K562 (cell line): ENCODE measurements around the gene ANKRD60. TPM values are rescaled to one million over a fixed set of nuclear protein-coding genes. Genes with fewer than 3 reads are reported as not detected.
A peak's percentile ranks its signal among the peaks of the same experiment; 100 is the strongest.

Experiments used
- BHLHE40 ChIP-seq: IDR thresholded peaks from 2 replicates; pipeline ENCODE4 v1.6.1; 2011; ENCODE audit warnings: low read length, improper control_type of control experiment
- CBX8 ChIP-seq: fragments of 200-600 bp; sonication (generic); IDR thresholded peaks from 2 replicates; pipeline ENCODE4 v1.6.1; 2012; ENCODE audit warnings: borderline replicate concordance, mixed run types, low read depth, mild to moderate bottlenecking, moderate library complexity, mixed read lengths, low read length, control low read depth, inconsistent platforms; ENCODE audit not compliant: poor library complexity, severe bottlenecking; ENCODE audit errors: extremely low read depth
- CHD7 ChIP-seq: fragments of 200-600 bp; sonication (generic); IDR thresholded peaks from one replicate; pipeline ENCODE4 v1.6.1; 2012; ENCODE audit warnings: mild to moderate bottlenecking, low read depth, low read length, inconsistent platforms
- CREB1 ChIP-seq, 2 experiments: sonication (generic) in 1 of 2; formaldehyde crosslinking in 1 of 2; IDR thresholded peaks; 2 replicates each; pipeline versions ENCODE4 v1.6.1 to v1.8.0; 2012 to 2022; ENCODE audit warnings: inconsistent platforms in 1 of 2, mild to moderate bottlenecking in 1 of 2, missing genetic modification reagents in 1 of 2, moderate library complexity in 1 of 2
- ETV5 ChIP-seq: sonication (generic); formaldehyde crosslinking; IDR thresholded peaks from 2 replicates; pipeline ENCODE4 v1.4.0; 2020; ENCODE audit warnings: low read depth, mild to moderate bottlenecking, missing genetic modification reagents
- NCOA2 ChIP-seq, 2 experiments: fragments of 450-650 bp; IDR thresholded peaks; 2 replicates each; pipeline ENCODE4 v1.6.1; 2018; ENCODE audit warnings: mild to moderate bottlenecking in 2 of 2, moderate library complexity in 1 of 2; ENCODE audit not compliant: partially characterized antibody in 2 of 2
- NR4A1 ChIP-seq, 2 experiments: fragments of 250-450 bp in 1 of 2; fragments of 450-650 bp in 1 of 2; sonication (Bioruptor Pico) in 1 of 2; IDR thresholded peaks; 2 replicates each; pipeline versions ENCODE4 v1.4.0 to v1.6.1; 2016 to 2020; ENCODE audit warnings: mild to moderate bottlenecking in 2 of 2, missing compliant biosample characterization in 1 of 2, missing genetic modification characterization in 1 of 2, moderate library complexity in 1 of 2
- SMC3 ChIP-seq: conservative IDR thresholded peaks from 2 replicates; pipeline ENCODE4 v1.6.1; 2011; ENCODE audit warnings: low read depth, low read length, improper control_type of control experiment; ENCODE audit not compliant: insufficient read depth
- TSHZ1 ChIP-seq: fragments of 250-450 bp; sonication (Bioruptor Pico); IDR thresholded peaks from 2 replicates; pipeline ENCODE4 v1.4.0; 2020; ENCODE audit warnings: mild to moderate bottlenecking, moderate library complexity
- XRCC4 ChIP-seq: IDR thresholded peaks from one replicate; pipeline ENCODE4 v1.6.1; 2011; ENCODE audit not compliant: insufficient read depth, insufficient read length; ENCODE audit errors: extremely low read depth
- polyA plus RNA-seq, 8 experiments: library from polyadenylated mRNA; depleted of rRNA in 4 of 8; stranded (reverse) in 5 of 8; unstranded in 3 of 8; fragments of >200 nt; fragmentation: Nextera tagmentation in 2 of 8; fragmentation: Illumina TruSeq in 1 of 8; extraction: Ambion mirVana in 2 of 8; extraction: Trizol in 1 of 8; gene quantifications; 2 replicates each; pipeline versions ENCODE4 v1.2.1 to v1.2.3, GENCODE V29; 2011 to 2014; ENCODE audit warnings: inconsistent platforms in 1 of 8, missing spikeins in 1 of 8
- total RNA-seq, 7 experiments: library from RNA; depleted of rRNA in 6 of 7; stranded (reverse); fragments of >200 nt in 6 of 7; fragmentation: Illumina TruSeq in 2 of 7; extraction: Trizol in 2 of 7; gene quantifications; 2 replicates each; pipeline versions ENCODE4 v1.2.1 to v1.2.3, GENCODE V29; 2011 to 2021; ENCODE audit warnings: low replicate concordance in 1 of 7

The ANKRD60 gene
- total and polyA plus RNA-seq, 9 of the 15 experiments (the other 6 are each of a cell fraction or from before 2014, with no cell fraction given) = not detected

GRCh38 chr20:58209652-58210397 lies 18.6 kb downstream of the ANKRD60 start (continued):
- TF ChIP-seq CHD7 (no peak), XRCC4 (no peak), NR4A1 (CRISPR knock-in tag; IDR thresholded peaks at IDR 0.05) (no peak), NR4A1 (tag; IDR thresholded peaks at IDR 0.05) (no peak), SMC3 (peak; percentile 98), CBX8 (no peak), ETV5 (CRISPR knock-in tag) (peak; percentile 56; the same call in 1 of the 2 replicates), NCOA2 (IDR thresholded peaks at IDR 0.05; ENCODE audit: partially characterized antibody in 2 of 2) (no peak), BHLHE40 (peak; percentile 63), CREB1 (IDR thresholded peaks at IDR 0.05) (no peak), CREB1 (CRISPR knock-in tag; IDR thresholded peaks at IDR 0.05) (no peak), TSHZ1 (CRISPR knock-in tag) (no peak)
